Activated CD8-positive, alpha-beta memory T cell treated with anti-CD3 and anti-CD28 coated beads for 1 hour (primary cell): ENCODE results near the gene ETS2.
"Not testable (repeated sequence)": the region's sequence is repeated elsewhere in the genome, so short reads cannot be mapped to it uniquely, and the experiment has no call there.

ENCODE experiments used
- DNase-seq, 2 donors: peaks; one replicate each; pipeline ENCODE4 v3.0.0-alpha.2; 2020; ENCODE audit warnings: low read depth in 1 of 2; ENCODE audit errors: extremely low read depth in 1 of 2

ETS2 gene

GRCh38 chr21:38816400-38816977 lies 10.8 kb downstream of the ETS2 start:
- no peak for DNase-seq

GRCh38 chr21:38817371-38818324 lies 11.9 kb downstream of the ETS2 start:
- DNase-seq = no peak

- no peak for DNase-seq
Observed at GRCh38 chr21:38818325-38818723, 12.6 kb downstream of the ETS2 start.

- no peak for DNase-seq
Observed at GRCh38 chr21:38819051-38819718, 13.5 kb downstream of the ETS2 start.

- DNase-seq = no peak
Observed at GRCh38 chr21:38819719-38820159, 14.0 kb downstream of the ETS2 start.

- no peak for DNase-seq
Observed at GRCh38 chr21:38820471-38821239, 14.9 kb downstream of the ETS2 start.

- DNase-seq = no peak
Observed at GRCh38 chr21:38821248-38821647, 15.5 kb downstream of the ETS2 start.

- no peak for DNase-seq
Observed at GRCh38 chr21:38821959-38822682, 16.4 kb downstream of the ETS2 start.

GRCh38 chr21:38822778-38823238 lies 17.1 kb downstream of the ETS2 start:
- no peak for DNase-seq

GRCh38 chr21:38823737-38824123 lies 18.0 kb downstream of the ETS2 start:
- DNase-seq = no peak

GRCh38 chr21:38824124-38824822 lies 18.5 kb downstream of the ETS2 start:
- DNase-seq = no peak

- DNase-seq = no peak
Observed at GRCh38 chr21:38825269-38825668, 19.5 kb downstream of the ETS2 start.

- DNase-seq = no peak
Observed at GRCh38 chr21:38825921-38826320, 20.2 kb downstream of the ETS2 start.

- not testable (repeated sequence) for DNase-seq
Observed at GRCh38 chr21:38828111-38828510, 22.4 kb downstream of the ETS2 start.

GRCh38 chr21:38830671-38831525 lies 25.2 kb downstream of the ETS2 start:
- DNase-seq = no peak

GRCh38 chr21:38831526-38832467 lies 26.1 kb downstream of the ETS2 start:
- no peak for DNase-seq

GRCh38 chr21:38832664-38833063 lies 26.9 kb downstream of the ETS2 start:
- no peak for DNase-seq

GRCh38 chr21:38833117-38833516 lies 27.4 kb downstream of the ETS2 start:
- DNase-seq = no peak
